ENCODE measurements around the gene RNF146. TPM values are rescaled to one million over a fixed set of nuclear protein-coding genes. Genes with fewer than 3 reads are reported as not detected.
"Not testable (repeated sequence)": the region's sequence is repeated elsewhere in the genome, so short reads cannot be mapped to it uniquely, and the experiment has no call there.

RNF146 gene
- total and polyA plus RNA-seq, 4 donors, result 30.4 to 89.4 (median 34.9) TPM

GRCh38 chr6:127222418-127222817 lies 44.2 kb upstream of the RNF146 start:
- no peak for DNase-seq
- TF ChIP-seq, protein P1, sequence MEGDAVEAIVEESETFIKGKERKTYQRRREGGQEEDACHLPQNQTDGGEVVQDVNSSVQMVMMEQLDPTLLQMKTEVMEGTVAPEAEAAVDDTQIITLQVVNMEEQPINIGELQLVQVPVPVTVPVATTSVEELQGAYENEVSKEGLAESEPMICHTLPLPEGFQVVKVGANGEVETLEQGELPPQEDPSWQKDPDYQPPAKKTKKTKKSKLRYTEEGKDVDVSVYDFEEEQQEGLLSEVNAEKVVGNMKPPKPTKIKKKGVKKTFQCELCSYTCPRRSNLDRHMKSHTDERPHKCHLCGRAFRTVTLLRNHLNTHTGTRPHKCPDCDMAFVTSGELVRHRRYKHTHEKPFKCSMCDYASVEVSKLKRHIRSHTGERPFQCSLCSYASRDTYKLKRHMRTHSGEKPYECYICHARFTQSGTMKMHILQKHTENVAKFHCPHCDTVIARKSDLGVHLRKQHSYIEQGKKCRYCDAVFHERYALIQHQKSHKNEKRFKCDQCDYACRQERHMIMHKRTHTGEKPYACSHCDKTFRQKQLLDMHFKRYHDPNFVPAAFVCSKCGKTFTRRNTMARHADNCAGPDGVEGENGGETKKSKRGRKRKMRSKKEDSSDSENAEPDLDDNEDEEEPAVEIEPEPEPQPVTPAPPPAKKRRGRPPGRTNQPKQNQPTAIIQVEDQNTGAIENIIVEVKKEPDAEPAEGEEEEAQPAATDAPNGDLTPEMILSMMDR (IDR thresholded peaks at IDR 0.05; ENCODE audit: control extremely low read depth, extremely low read depth), result no peak
- Histone ChIP-seq H3K27ac (ENCODE audit: low read depth in 1 of 2, low read length in 1 of 2) (no peak overlapping the region), H3K9me3 (ENCODE audit: control insufficient read depth in 4 of 4, insufficient read depth in 3 of 4, low read length in 3 of 4) (no peaks in the 10 kb centered on the region), H3K9ac (ENCODE audit: insufficient read depth in 1 of 2, low read length in 2 of 2) (no peak overlapping the region), H3K4me3 (no peak overlapping the region), H3K27me3 (ENCODE audit: control insufficient read depth in 3 of 3, insufficient read depth in 3 of 3, low read length in 2 of 3) (no peaks in the 10 kb centered on the region), H3K4me1 (ENCODE audit: control insufficient read depth in 5 of 5, insufficient read depth in 5 of 5, low read length in 5 of 5) (no peaks in the 10 kb centered on the region), H3K36me3 (ENCODE audit: control insufficient read depth in 4 of 4, insufficient read depth in 4 of 4, low read length in 4 of 4) (no peaks in the 10 kb centered on the region)
- ATAC-seq (ENCODE audit: insufficient read depth, low FRiP score), result no peak
- 0 to 32% methylated on average over 1 of the region's 1 CpG for WGBS, 2 donors

GRCh38 chr6:127225497-127225896 lies 41.2 kb upstream of the RNF146 start:
- no peak for ATAC-seq (ENCODE audit: insufficient read depth, low FRiP score)
- 79 to 96% methylated on average over 1 of the region's 1 CpG for WGBS, 2 donors
- no peaks in the 10 kb centered on the region for H3K9me3 ChIP-seq (ENCODE audit: control insufficient read depth in 4 of 4, insufficient read depth in 3 of 4, low read length in 3 of 4)

DNA sequence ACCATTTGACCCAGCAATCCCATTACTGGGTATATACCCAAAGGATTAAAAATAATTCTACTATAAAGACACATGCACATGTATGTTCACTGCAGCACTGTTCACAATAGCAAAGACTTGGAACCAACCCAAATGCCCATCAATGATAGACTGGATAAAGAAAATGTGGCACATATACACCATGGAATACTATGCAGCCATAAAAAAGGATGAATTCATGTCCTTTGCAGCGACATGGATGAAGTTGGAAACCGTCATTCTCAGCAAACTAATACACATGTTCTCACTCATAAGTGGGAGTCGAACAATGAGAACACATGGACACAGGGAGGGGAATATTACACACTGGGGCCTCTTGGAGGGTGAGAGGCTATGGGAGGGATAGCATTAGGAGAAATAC lies 32.8 kb upstream of the RNF146 start:
- H3K36me3 ChIP-seq (ENCODE audit: control insufficient read depth in 4 of 4, insufficient read depth in 4 of 4, low read length in 4 of 4); H3K4me1 ChIP-seq (ENCODE audit: control insufficient read depth in 5 of 5, insufficient read depth in 5 of 5, low read length in 5 of 5); H3K4me3 ChIP-seq; H3K9ac ChIP-seq (ENCODE audit: insufficient read depth in 1 of 2, low read length in 2 of 2); DNase-seq; ATAC-seq (ENCODE audit: insufficient read depth, low FRiP score); H3K27me3 ChIP-seq (ENCODE audit: control insufficient read depth in 3 of 3, insufficient read depth in 3 of 3, low read length in 2 of 3); H3K9me3 ChIP-seq (ENCODE audit: control insufficient read depth in 4 of 4, insufficient read depth in 3 of 4, low read length in 3 of 4); H3K27ac ChIP-seq (ENCODE audit: low read depth in 1 of 2, low read length in 1 of 2): not testable (repeated sequence)
- WGBS, 2 donors, result 78 to 89% methylated on average over 3 of the region's 3 CpGs

More at GRCh38 chr6:127225497-127225896, 41.2 kb upstream of the RNF146 start:
- Histone ChIP-seq H3K9ac (ENCODE audit: insufficient read depth in 1 of 2, low read length in 2 of 2) (no peak overlapping the region), H3K27ac (ENCODE audit: low read depth in 1 of 2, low read length in 1 of 2) (no peak overlapping the region), H3K36me3 (ENCODE audit: control insufficient read depth in 4 of 4, insufficient read depth in 4 of 4, low read length in 4 of 4) (no peaks in the 10 kb centered on the region), H3K27me3 (ENCODE audit: control insufficient read depth in 3 of 3, insufficient read depth in 3 of 3, low read length in 2 of 3) (no peaks in the 10 kb centered on the region), H3K4me1 (ENCODE audit: control insufficient read depth in 5 of 5, insufficient read depth in 5 of 5, low read length in 5 of 5) (no peaks in the 10 kb centered on the region), H3K4me3 (no peak overlapping the region)
- TF ChIP-seq, protein P1 (IDR thresholded peaks at IDR 0.05; ENCODE audit: control extremely low read depth, extremely low read depth), result no peak
- DNase-seq, result no peak

DNA sequence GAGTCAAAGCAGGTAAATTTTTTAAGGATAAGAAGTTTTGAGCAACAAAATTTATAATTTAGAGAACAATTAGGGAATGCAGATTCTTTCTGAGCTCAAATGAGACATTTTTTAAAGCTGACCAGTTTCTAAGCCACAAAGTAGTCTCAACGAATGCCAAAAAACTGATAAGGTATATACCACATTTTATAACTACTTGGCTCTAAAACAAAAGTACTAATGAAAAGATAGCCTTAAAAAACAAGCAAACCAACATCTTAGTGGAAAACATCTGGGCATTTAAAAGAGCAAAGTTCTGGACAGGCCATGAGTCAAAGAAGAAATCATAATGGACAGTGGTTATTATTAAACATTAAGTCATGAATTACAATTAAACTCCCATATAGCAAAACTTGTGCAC lies 23.2 kb upstream of the RNF146 start:
- Histone ChIP-seq H3K9ac (ENCODE audit: insufficient read depth in 1 of 2, low read length in 2 of 2) (no peak overlapping the region), H3K9me3 (ENCODE audit: control insufficient read depth in 4 of 4, insufficient read depth in 3 of 4, low read length in 3 of 4) (no peaks in the 10 kb centered on the region), H3K4me3 (no peak overlapping the region), H3K36me3 (ENCODE audit: control insufficient read depth in 4 of 4, insufficient read depth in 4 of 4, low read length in 4 of 4) (no peaks in the 10 kb centered on the region), H3K27ac (ENCODE audit: low read depth in 1 of 2, low read length in 1 of 2) (no peak overlapping the region), H3K27me3 (ENCODE audit: control insufficient read depth in 3 of 3, insufficient read depth in 3 of 3, low read length in 2 of 3) (no peaks in the 10 kb centered on the region), H3K4me1 (ENCODE audit: control insufficient read depth in 5 of 5, insufficient read depth in 5 of 5, low read length in 5 of 5) (no peaks in the 10 kb centered on the region)
- ATAC-seq (ENCODE audit: insufficient read depth, low FRiP score), result no peak
- TF ChIP-seq, protein P1 (IDR thresholded peaks at IDR 0.05; ENCODE audit: control extremely low read depth, extremely low read depth), result no peak
- WGBS, 2 donors, result 75 to 86% methylated on average over 1 of the region's 1 CpG
- DNase-seq, result no peak

Measured in lung (tissue), 12 donors.